Liver (tissue), 9 donors: ENCODE results near the gene ELAVL3. TPM values are rescaled to one million over a fixed set of nuclear protein-coding genes. Genes with fewer than 3 reads are reported as not detected.

ENCODE experiments used
- DNase-seq: peaks from one replicate; pipeline ENCODE4 v3.0.0-alpha.2; 2017; ENCODE audit warnings: low spot score
- H3K27ac ChIP-seq, 2 donors: one replicate each; pipeline ENCODE4 v1.7.0; 2013; ENCODE audit warnings: inconsistent platforms in 2 of 2, low read length in 2 of 2, control low read depth in 1 of 2, low read depth in 1 of 2, mild to moderate bottlenecking in 1 of 2
- H3K27me3 ChIP-seq, 4 donors: one replicate each; pipeline versions ENCODE4 v1.6.1 to v1.7.0; 2013; ENCODE audit warnings: low read length in 3 of 4, inconsistent platforms in 1 of 4, mild to moderate bottlenecking in 1 of 4, moderate library complexity in 1 of 4; ENCODE audit not compliant: control insufficient read depth in 4 of 4, insufficient read depth in 4 of 4
- H3K36me3 ChIP-seq, 4 donors: one replicate each; pipeline versions ENCODE4 v1.6.1 to v1.7.0; 2013; ENCODE audit warnings: low read length in 3 of 4, mild to moderate bottlenecking in 3 of 4, low read depth in 1 of 4, moderate library complexity in 1 of 4; ENCODE audit not compliant: control insufficient read depth in 4 of 4, insufficient read depth in 3 of 4
- H3K4me1 ChIP-seq, 4 donors: one replicate each; pipeline versions ENCODE4 v1.6.1 to v1.7.0; 2013; ENCODE audit warnings: low read length in 3 of 4, mild to moderate bottlenecking in 3 of 4, moderate library complexity in 1 of 4; ENCODE audit not compliant: control insufficient read depth in 4 of 4, insufficient read depth in 4 of 4
- H3K4me3 ChIP-seq, 3 donors: one replicate each; pipeline versions ENCODE4 v1.6.1 to v1.7.0; 2013; ENCODE audit warnings: low read length in 3 of 3, control low read depth in 1 of 3, low read depth in 1 of 3, mild to moderate bottlenecking in 1 of 3
- H3K9ac ChIP-seq, 2 donors: one replicate each; pipeline ENCODE4 v1.7.0; 2013; ENCODE audit warnings: low read length in 2 of 2, mild to moderate bottlenecking in 2 of 2, moderate library complexity in 2 of 2, control low read depth in 1 of 2, low read depth in 1 of 2
- H3K9me3 ChIP-seq, 4 donors: one replicate each; pipeline versions ENCODE4 v1.6.1 to v1.7.0; 2013; ENCODE audit warnings: low read length in 3 of 4; ENCODE audit not compliant: control insufficient read depth in 4 of 4
- CTCF ChIP-seq: fragments of 150-350 bp; IDR thresholded peaks from 2 replicates; pipeline ENCODE4 v1.5.1; 2017; ENCODE audit warnings: improper control_type of control experiment, low read depth, low read length; ENCODE audit not compliant: missing input control
- EGR1 ChIP-seq, 2 donors: IDR thresholded peaks; 2 replicates each; pipeline ENCODE4 v1.6.1; 2016 to 2018; ENCODE audit warnings: antibody characterized with exemption in 2 of 2, low read depth in 2 of 2
- FOXA1 ChIP-seq: IDR thresholded peaks from 2 replicates; pipeline ENCODE4 v1.6.1; 2016; ENCODE audit warnings: antibody characterized with exemption
- FOXA2 ChIP-seq: IDR thresholded peaks from 2 replicates; pipeline ENCODE4 v1.6.1; 2016; ENCODE audit warnings: antibody characterized with exemption
- GABPA ChIP-seq, 2 donors: IDR thresholded peaks in 1 of 2; conservative IDR thresholded peaks in 1 of 2; 2 replicates each; pipeline ENCODE4 v1.6.1; 2016; ENCODE audit warnings: antibody characterized with exemption in 2 of 2, mild to moderate bottlenecking in 1 of 2, moderate library complexity in 1 of 2
- HNF4A ChIP-seq, 2 donors: conservative IDR thresholded peaks; 2 replicates each; pipeline ENCODE4 v1.6.1; 2016; ENCODE audit warnings: antibody characterized with exemption in 2 of 2, mild to moderate bottlenecking in 2 of 2
- HNF4G ChIP-seq: IDR thresholded peaks from 2 replicates; pipeline ENCODE4 v1.6.1; 2016; ENCODE audit warnings: antibody characterized with exemption
- MAX ChIP-seq: IDR thresholded peaks from 2 replicates; pipeline ENCODE4 v1.6.1; 2016; ENCODE audit warnings: antibody characterized with exemption
- NR2F2 ChIP-seq: IDR thresholded peaks from 2 replicates; pipeline ENCODE4 v1.6.1; 2016; ENCODE audit warnings: antibody characterized with exemption
- RAD21 ChIP-seq, 2 donors: IDR thresholded peaks; 2 replicates each; pipeline ENCODE4 v1.6.1; 2016; ENCODE audit warnings: antibody characterized with exemption in 2 of 2, mild to moderate bottlenecking in 2 of 2
- REST ChIP-seq: IDR thresholded peaks from 2 replicates; pipeline ENCODE4 v1.6.1; 2016; ENCODE audit warnings: antibody characterized with exemption, mild to moderate bottlenecking
- RXRA ChIP-seq, 2 donors: IDR thresholded peaks; 2 replicates each; pipeline ENCODE4 v1.6.1; 2017 to 2018; ENCODE audit warnings: antibody characterized with exemption in 2 of 2, mild to moderate bottlenecking in 1 of 2
- SP1 ChIP-seq: IDR thresholded peaks from 2 replicates; pipeline ENCODE4 v1.6.1; 2018; ENCODE audit warnings: antibody characterized with exemption, mild to moderate bottlenecking
- WGBS: extraction: QIAGEN DNeasy Blood & Tissue Kit; methylation state at CpG from one replicate; pipeline ENCODE4 v1.1.7; 2013; 5-methylcytosine and 5-hydroxymethylcytosine counted together
- polyA plus RNA-seq, 2 donors: library from polyadenylated mRNA; stranded (reverse) in 1 of 2; unstranded in 1 of 2; fragments of 200-250 nt in 1 of 2; fragments of >200 nt in 1 of 2; fragmentation: Nextera tagmentation in 1 of 2; extraction: Ambion mirVana in 1 of 2; gene quantifications; one replicate each; pipeline versions ENCODE4 v1.2.1 to v1.2.3, GENCODE V29; 2013 to 2015
- total RNA-seq, 2 donors: library from RNA; depleted of rRNA; stranded (reverse); fragments of >200 nt; gene quantifications; one replicate each; pipeline ENCODE4 v1.2.3, GENCODE V29; 2014
- donor health status: healthy.
- donor health status: healthy.
- donor health status: healthy.
- donor health status: healthy.
- donor health status: healthy.

The ELAVL3 gene
- total and polyA plus RNA-seq, 4 donors, result not detected

- H3K36me3 ChIP-seq, result no peaks in the 10 kb centered on the region
- DNase-seq, result no peak
- H3K27ac ChIP-seq, result no peak overlapping the region
- H3K4me1 ChIP-seq, result peaks cover 3 to 18% (median 11%) of the 10 kb centered on the region in 4 donors
- no peak overlapping the region for H3K9ac ChIP-seq
- H3K27me3 ChIP-seq, result no peaks in the 10 kb centered on the region
- TF ChIP-seq HNF4G (no peak), GABPA (IDR thresholded peaks at IDR 0.05 in 1 of 2, conservative IDR thresholded peaks at IDR 0.05 in 1 of 2) (no peak), SP1 (no peak), FOXA2 (no peak), REST (no peak)
- no peaks in the 10 kb centered on the region for H3K9me3 ChIP-seq
- 96% methylated on average over 17 of the region's 17 CpGs for WGBS
- no peak overlapping the region for H3K4me3 ChIP-seq
Observed at GRCh38 chr19:11416346-11417052, 64.3 kb downstream of the ELAVL3 start.

- H3K4me1 ChIP-seq, result peaks cover 0 to 12% (median 5%) of the 10 kb centered on the region in 4 donors
- no peak overlapping the region for H3K9ac ChIP-seq
- 97% methylated on average over 2 of the region's 2 CpGs for WGBS
Observed at GRCh38 chr19:11414544-11414943, 66.3 kb downstream of the ELAVL3 start.

GRCh38 chr19:11410682-11411081 lies 70.2 kb downstream of the ELAVL3 start:
- no peak for DNase-seq
- Histone ChIP-seq H3K9ac (no peak overlapping the region), H3K4me1 (no peaks in the 10 kb centered on the region), H3K27ac (no peak overlapping the region), H3K27me3 (no peaks in the 10 kb centered on the region), H3K9me3 (no peaks in the 10 kb centered on the region), H3K36me3 (no peaks in the 10 kb centered on the region), H3K4me3 (no peak overlapping the region)
- TF ChIP-seq HNF4A (conservative IDR thresholded peaks at IDR 0.05) (no peak), HNF4G (no peak), RXRA (IDR thresholded peaks at IDR 0.05) (no peak), MAX (no peak), FOXA1 (no peak)
- WGBS, result 91% methylated on average over 8 of the region's 8 CpGs

More at GRCh38 chr19:11414544-11414943, 66.3 kb downstream of the ELAVL3 start:
- H3K27me3 ChIP-seq, result no peaks in the 10 kb centered on the region
- H3K36me3 ChIP-seq, result no peaks in the 10 kb centered on the region
- DNase-seq, result no peak
- H3K9me3 ChIP-seq, result no peaks in the 10 kb centered on the region
- H3K4me3 ChIP-seq, result no peak overlapping the region
- H3K27ac ChIP-seq, result no peak overlapping the region
- no peak for TF ChIP-seq RAD21 (IDR thresholded peaks at IDR 0.05)
- TF ChIP-seq NR2F2, result no peak
- no peak for TF ChIP-seq RXRA (IDR thresholded peaks at IDR 0.05)
- no peak for TF ChIP-seq EGR1 (IDR thresholded peaks at IDR 0.05; ENCODE audit: low read depth in 2 of 2)
- no peak for TF ChIP-seq CTCF
